NCI-H187 treated with DMSO at 0.1 percent for 48 hours (cell line): ENCODE data around the gene BTBD9.

ENCODE experiments used
- DNase-seq: peaks from one replicate; lab custom pipeline; 2025; lab: John Stamatoyannopoulos, UW

Gene BTBD9

DNA sequence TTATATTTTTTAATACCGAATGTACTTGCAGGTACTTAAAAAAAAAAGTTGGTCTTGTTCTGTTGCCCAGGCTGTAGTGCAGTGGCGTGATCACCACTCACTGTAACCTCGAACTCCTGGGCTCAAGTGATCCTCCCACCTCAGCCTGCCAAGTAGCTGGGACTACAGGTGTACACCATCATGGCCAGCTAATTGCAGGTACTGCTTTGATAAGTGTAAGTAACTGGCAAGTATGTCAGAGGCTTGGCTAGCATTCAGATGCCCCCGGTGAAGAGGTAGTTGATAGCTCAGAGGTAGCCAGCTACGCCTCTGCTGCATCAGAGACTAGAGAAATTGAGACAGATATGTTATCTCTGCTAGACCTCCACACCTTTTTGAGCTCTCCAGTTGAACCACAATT, 40.5 kb downstream of the BTBD9 start:
- DNase-seq, result no peak

DNA sequence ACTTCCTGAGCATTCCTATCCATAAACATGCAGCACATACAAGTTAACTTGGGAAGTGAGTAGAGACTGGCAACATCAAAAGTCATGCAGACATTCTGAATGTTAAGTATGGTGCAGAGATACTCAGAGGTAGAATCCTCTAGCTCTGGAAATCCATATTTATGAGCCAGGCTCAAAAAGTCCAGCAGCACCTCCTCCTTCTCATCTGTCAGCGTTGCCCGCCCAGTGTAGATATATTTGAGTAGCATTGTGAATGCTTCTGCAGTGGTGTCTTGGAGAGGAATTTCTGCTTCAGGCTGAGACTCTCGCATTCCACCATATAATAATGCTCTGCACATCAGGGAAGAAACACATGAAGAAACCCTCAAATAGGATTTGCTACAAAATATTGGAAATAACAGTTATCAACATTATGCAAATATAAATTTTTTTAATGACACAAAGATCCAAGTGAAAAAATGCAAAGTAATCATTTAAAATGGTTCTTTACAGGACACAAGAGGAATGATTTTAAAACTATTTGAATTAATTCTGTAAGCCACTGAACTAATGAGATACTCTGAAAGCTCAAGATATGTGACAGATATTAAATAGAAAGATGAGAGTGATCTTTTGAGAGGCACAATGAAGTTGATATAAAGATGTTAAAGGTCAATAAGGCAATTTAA, 45.6 kb downstream of the BTBD9 start:
- DNase-seq, result no peak

- no peak for DNase-seq
Observed at GRCh38 chr6:38593409-38593808, 46.3 kb downstream of the BTBD9 start.

DNA sequence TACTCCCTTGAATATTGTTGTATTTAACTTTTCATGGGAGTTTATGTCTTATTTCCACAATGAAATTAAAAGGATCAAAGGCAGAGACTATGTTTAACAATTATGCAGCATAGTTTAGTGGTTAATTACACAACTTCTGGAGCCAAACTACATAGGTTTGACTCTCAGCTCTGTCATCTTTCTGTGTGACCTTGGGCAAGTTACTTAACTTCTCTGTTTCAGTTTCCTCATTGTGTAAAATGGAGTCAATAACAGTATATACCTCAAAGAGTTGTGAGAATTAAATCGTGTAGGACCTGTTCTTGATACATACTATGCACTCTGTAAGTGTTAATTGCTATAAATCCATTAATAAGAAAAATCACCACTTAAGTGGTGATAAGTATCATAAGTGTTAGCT, 48.3 kb downstream of the BTBD9 start:
- DNase-seq, result no peak

DNA sequence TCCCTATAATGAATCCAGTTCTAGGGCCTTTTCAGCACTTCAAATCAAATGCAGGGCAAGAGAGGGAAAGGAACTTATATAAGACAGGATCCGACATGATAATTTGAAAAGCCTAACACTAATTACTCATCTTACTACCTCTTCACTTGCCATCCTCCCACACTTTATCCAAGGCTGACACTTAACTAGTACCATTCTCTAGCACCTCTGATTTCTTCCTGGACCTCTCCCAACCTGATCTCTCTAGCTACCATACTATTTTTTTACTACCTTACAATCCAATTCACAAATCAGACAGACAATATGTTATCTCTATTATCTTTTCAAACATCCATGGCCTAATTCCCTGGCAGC, 50.4 kb downstream of the BTBD9 start:
- no peak for DNase-seq

- DNase-seq, result no peak
Observed at GRCh38 chr6:38588631-38589366, 50.9 kb downstream of the BTBD9 start.

DNA sequence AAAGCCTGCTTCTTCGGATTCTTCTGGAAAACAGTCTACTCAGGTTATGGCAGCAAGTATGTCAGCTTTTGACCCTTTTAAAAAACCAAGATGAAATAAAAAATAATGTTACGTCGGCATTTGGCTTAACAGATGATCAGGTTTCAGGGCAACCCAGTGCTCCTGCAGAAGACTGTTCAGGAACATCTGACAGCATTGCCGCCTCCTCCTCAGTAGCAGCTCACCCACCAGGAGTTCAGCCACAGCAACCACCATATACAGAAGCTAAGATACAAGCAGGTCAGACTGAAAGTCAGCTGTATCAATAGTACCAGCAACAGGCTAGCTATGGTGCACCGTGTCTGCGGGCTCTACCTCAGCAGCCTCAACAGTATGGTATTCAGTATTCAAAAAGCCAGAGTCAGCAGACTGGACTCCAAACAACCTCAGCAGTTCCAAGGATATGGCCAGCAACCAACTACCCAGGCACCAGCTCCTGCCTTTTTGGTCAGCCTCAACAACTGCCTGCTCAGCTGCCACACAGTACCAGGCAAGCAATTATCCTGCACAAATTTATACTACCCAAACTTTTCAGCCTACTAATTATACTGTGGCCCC, 51.9 kb downstream of the BTBD9 start:
- DNase-seq, result no peak

DNA sequence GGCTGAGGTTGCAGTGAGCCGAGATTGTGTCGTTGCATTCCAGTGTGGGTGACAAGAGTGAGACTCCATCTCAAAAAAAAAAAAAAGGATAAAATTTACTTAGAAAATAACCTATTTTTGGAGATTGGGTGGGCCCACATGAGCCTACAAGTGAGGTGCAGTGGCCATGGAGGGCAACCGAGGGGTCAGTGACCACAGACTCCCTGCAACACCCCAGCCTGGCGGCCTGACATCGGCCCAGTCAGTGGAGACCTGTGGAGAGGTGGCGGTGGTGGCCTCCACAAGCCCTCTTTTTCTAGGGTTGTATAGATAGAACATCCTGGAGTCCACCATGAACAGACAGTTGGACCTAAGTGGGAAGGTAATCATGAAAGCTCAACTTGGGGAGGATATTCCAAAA, 52.7 kb downstream of the BTBD9 start:
- DNase-seq, result no peak

- DNase-seq, result no peak
Observed at GRCh38 chr6:38584731-38585130, 55.0 kb downstream of the BTBD9 start.

GRCh38 chr6:38583523-38583922, 56.2 kb downstream of the BTBD9 start:
- no peak for DNase-seq

DNA sequence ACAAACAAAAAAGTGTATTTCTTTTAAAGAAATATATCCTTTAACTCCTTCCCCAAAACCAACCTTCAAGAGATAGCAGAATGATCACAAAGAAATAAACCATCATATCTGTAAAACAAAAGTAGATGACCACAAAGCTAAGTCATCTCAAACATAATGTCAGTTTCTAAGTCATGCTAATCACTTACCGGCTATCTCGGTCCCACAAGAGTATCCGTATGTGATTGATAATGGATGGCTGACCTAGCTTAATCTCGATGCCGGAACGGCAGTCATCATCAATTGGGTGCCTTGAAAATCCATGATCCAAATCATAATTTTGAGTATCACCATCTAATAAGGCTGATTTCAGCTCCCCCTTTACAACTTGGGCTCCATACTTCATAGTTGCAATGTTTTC, 59.7 kb downstream of the BTBD9 start:
- no peak for DNase-seq

DNA sequence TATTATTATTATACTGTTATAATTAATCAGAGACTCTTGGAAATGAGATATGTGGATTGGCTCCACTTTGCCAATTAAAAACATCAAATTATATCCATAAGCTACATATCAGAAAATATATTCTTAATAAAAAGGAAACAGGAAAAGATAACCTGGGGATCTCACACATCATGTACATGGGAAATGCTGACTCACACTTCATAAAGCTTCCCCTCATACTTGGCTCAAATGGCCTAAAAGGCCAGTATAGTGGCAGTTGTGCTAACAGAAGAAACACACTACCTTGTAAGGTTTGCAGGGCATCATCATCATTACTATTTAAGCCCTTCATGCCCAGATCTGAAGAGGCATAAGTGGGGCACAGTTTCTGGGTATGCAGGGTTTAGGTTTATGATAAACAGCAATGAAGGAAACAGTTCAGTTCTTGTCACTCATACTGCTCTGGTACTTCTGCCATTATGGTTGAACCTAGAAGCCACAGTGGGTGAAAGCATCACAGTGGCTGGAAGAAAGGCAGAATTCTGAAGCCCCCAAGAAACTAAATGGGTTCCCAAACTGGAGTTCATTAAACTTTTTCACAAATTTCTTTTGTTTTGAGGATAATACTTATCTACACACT, 60.6 kb downstream of the BTBD9 start:
- DNase-seq, result no peak

- DNase-seq, result no peak
Observed at GRCh38 chr6:38578075-38578474, 61.7 kb downstream of the BTBD9 start.

DNA sequence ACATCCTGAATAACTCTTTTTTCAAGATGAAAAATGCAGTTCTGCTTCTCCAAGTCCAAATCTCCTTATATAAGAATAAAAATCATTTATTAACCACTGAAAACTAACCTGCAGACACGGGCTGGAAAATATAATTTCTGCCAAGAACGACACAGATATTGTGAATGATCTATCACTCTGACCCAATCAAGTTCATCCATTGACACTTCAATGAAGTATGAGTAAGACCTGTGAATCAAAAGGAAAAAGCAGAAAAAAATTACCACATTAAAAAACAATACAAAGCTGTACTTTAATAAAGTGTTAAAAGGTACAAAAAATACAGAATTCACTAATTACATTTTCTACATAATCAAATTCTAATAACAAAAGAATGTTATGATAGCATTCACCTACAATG, 62.2 kb downstream of the BTBD9 start:
- DNase-seq, result no peak

GRCh38 chr6:38573801-38574395, 65.8 kb downstream of the BTBD9 start:
- DNase-seq, result no peak

GRCh38 chr6:38572186-38572813, 67.4 kb downstream of the BTBD9 start:
- DNase-seq, result no peak

DNA sequence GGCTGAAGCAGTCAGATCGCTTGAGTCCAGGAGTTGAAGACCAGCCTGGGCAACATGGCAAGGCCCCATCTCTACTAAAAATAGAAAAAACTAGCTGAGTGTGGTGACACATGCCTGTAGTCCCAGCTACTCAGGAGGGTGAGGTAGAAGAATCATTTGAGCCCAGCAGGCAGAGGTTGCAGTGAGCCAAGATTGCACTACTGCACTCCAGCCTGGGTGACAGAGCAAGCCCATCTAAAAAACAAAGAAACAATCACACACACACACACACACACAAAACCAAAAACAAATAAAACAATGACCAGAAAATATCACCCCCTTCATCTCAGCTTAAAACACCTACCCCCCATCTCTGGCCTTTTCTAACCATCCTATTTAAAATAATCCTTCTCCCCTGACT, 68.0 kb downstream of the BTBD9 start:
- no peak for DNase-seq

DNA sequence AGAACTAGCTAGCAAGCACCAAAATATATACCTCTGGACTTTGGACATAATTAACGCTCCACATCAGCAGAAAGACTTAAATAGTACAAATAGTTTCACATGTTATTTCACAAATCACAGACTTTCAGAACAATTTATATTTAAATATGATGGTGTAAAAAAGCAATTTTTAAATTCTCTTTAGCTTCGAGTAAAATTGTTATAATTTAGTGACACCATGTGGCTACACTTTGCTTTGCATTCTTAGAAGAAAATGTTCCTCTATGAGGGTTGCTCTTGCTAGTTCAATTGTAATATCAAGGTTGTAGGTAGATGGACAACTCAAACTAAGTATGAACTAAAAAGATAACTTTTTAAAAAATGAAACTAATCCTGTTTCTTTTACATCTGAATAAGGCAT, 69.0 kb downstream of the BTBD9 start:
- DNase-seq, result no peak

DNA sequence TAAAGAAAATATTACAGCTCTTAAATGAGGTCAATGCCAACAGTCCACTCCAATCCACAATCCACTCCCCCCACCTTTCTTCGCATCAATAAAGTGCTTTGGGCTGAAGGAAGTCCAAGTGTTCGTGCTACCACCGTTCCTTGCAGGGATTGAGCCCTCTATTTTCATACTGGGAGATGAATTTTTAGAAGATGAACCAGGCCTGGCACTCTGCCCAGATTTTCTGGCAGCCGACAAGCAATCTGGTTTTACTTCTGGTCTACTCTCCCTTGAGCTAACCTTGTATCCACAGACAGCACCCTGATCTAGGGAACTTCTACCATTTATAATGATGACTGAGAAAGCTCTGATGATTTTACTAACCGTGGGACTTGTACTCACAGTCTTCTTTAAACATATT, 72.3 kb downstream of the BTBD9 start:
- DNase-seq, result no peak

- DNase-seq, result no peak
Observed at GRCh38 chr6:38566295-38567030, 73.3 kb downstream of the BTBD9 start.

- no peak for DNase-seq
Observed at GRCh38 chr6:38564301-38564700, 75.4 kb downstream of the BTBD9 start.

- no peak for DNase-seq
Observed at GRCh38 chr6:38555606-38556005, 84.1 kb downstream of the BTBD9 start.
